H1 (cell line): Measurements from ENCODE around the gene JAKMIP1. TPM values are rescaled to one million over a fixed set of nuclear protein-coding genes. Genes with fewer than 3 reads are reported as not detected.

Experiments used
- CBX5 ChIP-seq: fragments of 300-800, 300-1000 bp; sonication (generic); IDR thresholded peaks from 2 replicates; pipeline ENCODE4 v1.7.1; 2016; ENCODE audit warnings: antibody characterized with exemption, low read length, low read depth
- EZH2 ChIP-seq: fragments of 200-600 bp; sonication (generic); IDR thresholded peaks from 2 replicates; pipeline ENCODE4 v1.7.1; 2012; ENCODE audit warnings: low read depth, mild to moderate bottlenecking, moderate library complexity, low read length, inconsistent platforms; ENCODE audit not compliant: severe bottlenecking
- HDAC2 ChIP-seq, 2 experiments: fragments of 300-600 bp in 1 of 2; sonication (generic) in 1 of 2; IDR thresholded peaks; 2 replicates each; pipeline ENCODE4 v1.6.1; 2011 to 2012; ENCODE audit warnings: low read depth in 2 of 2, low read length in 2 of 2, mild to moderate bottlenecking in 2 of 2, moderate library complexity in 2 of 2, borderline replicate concordance in 1 of 2, inconsistent platforms in 1 of 2
- HDAC6 ChIP-seq: IDR thresholded peaks from one replicate; pipeline ENCODE4 v1.7.1; 2012; ENCODE audit warnings: low read depth, mild to moderate bottlenecking, inconsistent platforms, low read length, moderate library complexity
- KDM5A ChIP-seq: fragments of 200-600 bp; IDR thresholded peaks from 2 replicates; pipeline ENCODE4 v1.7.1; 2012; ENCODE audit warnings: mild to moderate bottlenecking, low read length, inconsistent platforms, mixed read lengths
- PHF8 ChIP-seq: fragments of 200-600 bp; sonication (generic); conservative IDR thresholded peaks from 2 replicates; pipeline ENCODE4 v1.7.1; 2012; ENCODE audit warnings: low read depth, mild to moderate bottlenecking, inconsistent platforms, low read length, moderate library complexity
- POLR2AphosphoS5 ChIP-seq: IDR thresholded peaks from 2 replicates; pipeline ENCODE4 v1.6.1; 2011; ENCODE audit warnings: low read depth, low read length
- SUZ12 ChIP-seq: fragments of 200-600 bp; sonication (generic); IDR thresholded peaks from 2 replicates; pipeline ENCODE4 v1.6.1; 2012; ENCODE audit warnings: mild to moderate bottlenecking, inconsistent platforms, low read length, moderate library complexity, mixed read lengths
- polyA plus RNA-seq, 7 experiments: library from polyadenylated mRNA; depleted of rRNA in 3 of 7; stranded (reverse) in 5 of 7; unstranded in 2 of 7; fragments of >200 nt in 5 of 7; fragments of 200-250 nt in 2 of 7; gene quantifications; 1 replicate in 5 of 7; 2 replicates in 1 of 7; 4 replicates in 1 of 7; pipeline versions ENCODE4 v1.2.1 to v1.2.3, GENCODE V29; 2011 to 2013; ENCODE audit warnings: missing spikeins in 2 of 7, mixed read lengths in 2 of 7
- total RNA-seq: library from RNA; stranded (reverse); fragmentation: NEBNext Ultra II Directional; extraction: Animal tissue kit (Norgen Biotek cat#: 25700); gene quantifications from 2 replicates; pipeline ENCODE4 v1.2.1, GENCODE V29; 2021

JAKMIP1 gene
- total and polyA plus RNA-seq, 2 of the 8 experiments (the other 6 are each of a cell fraction or from before 2014, with no cell fraction given), result 2.5 to 4.4 TPM

- no peak for TF ChIP-seq SUZ12
- TF ChIP-seq HDAC2 (IDR thresholded peaks at IDR 0.05; ENCODE audit: borderline replicate concordance in 1 of 2, low read depth in 2 of 2, low read length in 2 of 2), result no peak
- TF ChIP-seq PHF8, result no peak
- TF ChIP-seq POLR2AphosphoS5, result no peak
- no peak for TF ChIP-seq CBX5
- TF ChIP-seq EZH2, result no peak
- no peak for TF ChIP-seq KDM5A
- TF ChIP-seq HDAC6, result no peak
Observed at GRCh38 chr4:6069845-6070709, 130.3 kb downstream of the JAKMIP1 start (continued).
